Osteocyte (in vitro differentiated cells): ENCODE data around the gene ANP32B. TPM values are rescaled to one million over a fixed set of nuclear protein-coding genes. Genes with fewer than 3 reads are reported as not detected.

ENCODE experiments used
- DNase-seq: peaks from one replicate; pipeline ENCODE4 v3.0.0; 2021; ENCODE audit warnings: mixed read lengths; ENCODE audit not compliant: unreplicated experiment; ENCODE audit errors: extremely low spot score
- H3K27ac Mint-ChIP-seq: one replicate; pipeline ENCODE4 v1.8.0; 2021; ENCODE audit warnings: mild to moderate bottlenecking, mixed read lengths; ENCODE audit not compliant: unreplicated experiment
- H3K27me3 Mint-ChIP-seq: one replicate; pipeline ENCODE4 v1.8.0; 2021; ENCODE audit warnings: mixed read lengths; ENCODE audit not compliant: unreplicated experiment
- H3K36me3 Mint-ChIP-seq: one replicate; pipeline ENCODE4 v1.8.0; 2021; ENCODE audit warnings: mixed read lengths; ENCODE audit not compliant: unreplicated experiment
- H3K4me1 Mint-ChIP-seq: one replicate; pipeline ENCODE4 v1.8.0; 2021; ENCODE audit warnings: mixed read lengths; ENCODE audit not compliant: unreplicated experiment
- H3K4me3 Mint-ChIP-seq: one replicate; pipeline ENCODE4 v1.8.0; 2021; ENCODE audit warnings: mild to moderate bottlenecking, moderate library complexity, mixed read lengths; ENCODE audit not compliant: unreplicated experiment
- H3K9me3 Mint-ChIP-seq: one replicate; pipeline ENCODE4 v1.8.0; 2021; ENCODE audit warnings: mixed read lengths; ENCODE audit not compliant: unreplicated experiment
- total RNA-seq: library from RNA; stranded (reverse); gene quantifications from 2 replicates; pipeline ENCODE4 v1.2.1, GENCODE V29; 2021
- TF ChIP-seq, protein P1 (sequence below): fragments of 200-600 bp; sonication (generic); IDR thresholded peaks from 2 replicates; pipeline ENCODE4 v1.5.0; 2021; ENCODE audit warnings: antibody characterized with exemption, mild to moderate bottlenecking, moderate library complexity

ANP32B gene
- total RNA-seq, 1 donor from 2014 or later = 114 TPM

DNA sequence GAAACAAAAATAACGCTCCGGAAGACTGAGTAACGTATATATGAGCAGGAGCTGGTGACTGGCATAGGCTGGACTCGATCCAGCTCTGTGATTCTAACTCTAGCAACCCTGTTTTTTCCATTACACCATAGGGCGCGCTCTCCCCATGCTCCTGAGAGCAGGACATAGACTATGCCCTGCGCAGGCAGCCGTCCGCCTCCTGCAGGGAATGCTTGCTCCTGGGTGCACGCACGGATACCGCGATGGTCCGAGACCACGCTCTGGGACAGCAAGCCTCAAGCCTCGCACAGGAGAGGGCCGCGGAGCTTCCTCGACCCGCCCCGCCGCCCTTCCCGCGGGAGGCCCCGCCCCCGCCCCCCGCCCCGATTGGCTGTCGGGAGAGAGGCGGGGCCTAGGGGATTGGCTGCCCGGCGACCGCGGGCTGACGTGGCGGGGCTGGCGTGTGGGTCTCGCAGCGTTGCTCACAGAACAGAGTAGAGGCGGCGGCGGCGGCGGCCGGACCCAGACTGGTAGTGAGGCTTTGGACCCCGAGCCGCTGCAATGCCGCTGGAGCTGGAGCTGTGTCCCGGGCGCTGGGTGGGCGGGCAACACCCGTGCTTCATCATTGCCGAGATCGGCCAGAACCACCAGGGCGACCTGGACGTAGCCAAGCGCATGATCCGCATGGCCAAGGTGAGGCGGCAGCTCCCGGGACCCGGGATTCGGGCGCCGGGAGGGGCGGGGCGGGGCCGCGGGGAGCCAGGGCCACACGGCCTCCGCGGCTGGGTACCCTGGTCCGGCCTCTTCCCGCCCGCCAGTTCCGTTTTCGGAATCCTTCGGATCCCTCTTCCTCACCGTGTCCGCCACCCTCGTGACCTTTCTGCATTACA lies 73.4 kb downstream of the ANP32B start, which contains the start of gene NANS:
Gene NANS (plus strand): TSS at position 464 of the 869 bp plus-strand sequence. CDS start 77 bp downstream, at position 541.
- DNase-seq = peak; percentile 98
- no peaks in the 10 kb centered on the region for H3K9me3 Mint-ChIP-seq
- H3K36me3 Mint-ChIP-seq = peaks cover 8% of the 10 kb centered on the region
- H3K27ac Mint-ChIP-seq = peak within 1 kb of the TSS; percentile 97
- TF ChIP-seq, protein P1, sequence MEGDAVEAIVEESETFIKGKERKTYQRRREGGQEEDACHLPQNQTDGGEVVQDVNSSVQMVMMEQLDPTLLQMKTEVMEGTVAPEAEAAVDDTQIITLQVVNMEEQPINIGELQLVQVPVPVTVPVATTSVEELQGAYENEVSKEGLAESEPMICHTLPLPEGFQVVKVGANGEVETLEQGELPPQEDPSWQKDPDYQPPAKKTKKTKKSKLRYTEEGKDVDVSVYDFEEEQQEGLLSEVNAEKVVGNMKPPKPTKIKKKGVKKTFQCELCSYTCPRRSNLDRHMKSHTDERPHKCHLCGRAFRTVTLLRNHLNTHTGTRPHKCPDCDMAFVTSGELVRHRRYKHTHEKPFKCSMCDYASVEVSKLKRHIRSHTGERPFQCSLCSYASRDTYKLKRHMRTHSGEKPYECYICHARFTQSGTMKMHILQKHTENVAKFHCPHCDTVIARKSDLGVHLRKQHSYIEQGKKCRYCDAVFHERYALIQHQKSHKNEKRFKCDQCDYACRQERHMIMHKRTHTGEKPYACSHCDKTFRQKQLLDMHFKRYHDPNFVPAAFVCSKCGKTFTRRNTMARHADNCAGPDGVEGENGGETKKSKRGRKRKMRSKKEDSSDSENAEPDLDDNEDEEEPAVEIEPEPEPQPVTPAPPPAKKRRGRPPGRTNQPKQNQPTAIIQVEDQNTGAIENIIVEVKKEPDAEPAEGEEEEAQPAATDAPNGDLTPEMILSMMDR = no peak
- H3K4me1 Mint-ChIP-seq = peaks cover 19% of the 10 kb centered on the region
- H3K4me3 Mint-ChIP-seq = peak within 1 kb of the TSS; percentile 94
- no peaks in the 10 kb centered on the region for H3K27me3 Mint-ChIP-seq

DNA sequence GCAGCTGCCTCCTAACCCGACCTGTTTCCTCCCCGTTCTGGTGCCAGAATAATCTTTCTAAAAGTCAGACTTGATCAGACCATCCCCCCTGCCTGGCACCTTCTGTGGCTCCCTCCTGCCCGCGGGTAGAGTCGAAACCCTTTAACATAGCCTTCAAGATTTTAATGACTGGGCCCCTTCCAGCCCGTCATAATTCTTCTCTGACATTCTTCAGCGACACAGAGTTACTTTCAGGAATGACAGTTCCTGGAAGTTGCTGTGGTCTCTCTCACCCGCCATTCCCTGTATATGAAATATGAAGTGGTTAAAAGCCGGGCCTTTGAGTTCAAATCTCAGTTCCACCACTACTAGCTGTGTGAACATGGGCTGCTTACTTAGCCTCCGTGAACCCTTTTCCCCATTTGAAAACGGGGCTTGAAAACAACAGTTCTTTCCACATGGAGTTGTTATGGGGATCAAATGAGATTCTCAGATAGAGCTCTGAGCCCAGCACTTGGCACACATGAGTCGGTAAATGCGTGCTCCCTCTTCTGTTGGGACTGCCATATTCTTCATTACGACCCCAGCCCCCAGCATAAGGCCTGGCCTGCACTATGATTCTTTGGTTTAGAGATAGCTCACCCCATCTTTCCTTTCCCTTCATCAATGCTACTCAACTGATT lies 74.1 kb downstream of the ANP32B start:
- DNase-seq = no peak
- H3K4me3 Mint-ChIP-seq = peak overlapping the region; percentile 94
- peak overlapping the region; percentile 97 for H3K27ac Mint-ChIP-seq
- peaks cover 9% of the 10 kb centered on the region for H3K36me3 Mint-ChIP-seq
- H3K9me3 Mint-ChIP-seq = no peaks in the 10 kb centered on the region
- no peaks in the 10 kb centered on the region for H3K27me3 Mint-ChIP-seq
- TF ChIP-seq, protein P1 = no peak
- peaks cover 19% of the 10 kb centered on the region for H3K4me1 Mint-ChIP-seq

DNA sequence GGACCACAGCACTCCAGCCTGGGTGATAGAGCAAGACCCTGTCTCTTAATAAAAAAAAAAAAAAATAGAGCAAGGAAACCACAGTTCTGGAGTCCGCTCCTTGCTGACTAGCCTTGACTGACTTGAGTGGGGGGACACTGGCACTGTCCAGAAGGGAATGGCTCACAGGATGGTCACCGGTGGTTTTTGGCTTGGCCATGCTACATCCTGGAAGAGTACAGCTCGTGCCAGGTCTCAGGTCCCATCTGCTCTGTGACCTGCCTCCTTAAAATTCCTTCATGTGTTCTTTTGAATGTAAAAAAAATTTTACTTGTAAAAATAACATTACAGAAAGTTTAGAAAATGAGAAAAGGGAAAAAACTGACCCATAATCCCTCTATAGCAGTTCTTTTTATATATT lies 79.0 kb downstream of the ANP32B start:
- no peaks in the 10 kb centered on the region for H3K9me3 Mint-ChIP-seq
- no peak overlapping the region for H3K4me3 Mint-ChIP-seq
- H3K4me1 Mint-ChIP-seq = peaks cover 32% of the 10 kb centered on the region
- TF ChIP-seq, protein P1 = no peak
- peaks cover 35% of the 10 kb centered on the region for H3K36me3 Mint-ChIP-seq
- H3K27ac Mint-ChIP-seq = no peak overlapping the region
- H3K27me3 Mint-ChIP-seq = no peaks in the 10 kb centered on the region
- no peak for DNase-seq

DNA sequence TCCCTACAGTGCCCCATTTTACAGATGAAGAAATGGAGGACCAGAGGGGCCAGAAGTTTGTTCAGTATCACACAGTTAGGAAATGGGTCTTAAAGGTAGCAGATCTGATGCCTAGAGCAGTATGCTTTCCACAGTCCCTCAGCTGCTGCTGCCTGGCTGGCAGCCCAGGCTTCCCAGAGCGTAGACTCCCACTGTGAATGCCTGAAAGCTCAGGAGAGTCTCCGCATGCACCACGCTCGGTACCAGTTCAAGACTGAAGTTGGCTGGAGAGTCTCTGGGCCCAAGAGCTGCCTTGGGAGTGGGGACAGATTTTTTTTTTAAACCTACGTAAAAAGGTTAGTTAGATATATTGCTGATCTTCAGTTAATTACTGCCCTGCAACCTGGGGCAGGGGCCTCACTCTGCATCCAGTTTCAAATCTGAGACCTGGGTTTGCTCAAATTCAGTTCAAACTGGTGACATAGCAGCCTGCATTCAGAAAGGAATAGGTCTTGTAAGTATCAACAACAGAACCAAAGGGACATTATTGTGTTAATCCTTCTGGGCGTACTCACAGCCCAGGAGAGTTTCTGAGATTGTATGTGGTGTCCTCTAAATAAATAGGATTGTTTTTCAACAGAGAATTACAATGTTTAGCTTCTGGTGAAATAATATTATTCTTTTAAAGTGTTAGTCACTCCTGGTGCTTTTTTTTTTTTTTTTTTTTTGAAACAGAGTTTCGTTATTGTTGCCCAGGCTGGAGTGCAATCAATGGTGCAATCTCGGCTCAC lies 81.7 kb downstream of the ANP32B start:
- Mint-ChIP-seq H3K27me3 (no peaks in the 10 kb centered on the region), H3K9me3 (no peaks in the 10 kb centered on the region), H3K27ac (peak overlapping the region; percentile 75), H3K36me3 (peaks cover 36% of the 10 kb centered on the region), H3K4me3 (no peak overlapping the region), H3K4me1 (peaks cover 18% of the 10 kb centered on the region)
- TF ChIP-seq, protein P1 = no peak
- DNase-seq = no peak

Other genes with a start within 250 kb of the ANP32B start
- not detected in 2 replicates for gene FOXE1, start 130.1 kb upstream of the ANP32B start, total RNA-seq
- gene TRMO, start 60.8 kb upstream of the ANP32B start, total RNA-seq = 10.6 and 15.3 TPM in 2 replicates
- gene HEMGN, start 45.2 kb upstream of the ANP32B start, total RNA-seq = not detected in 2 replicates
- gene NANS, start 73.4 kb downstream of the ANP32B start, total RNA-seq = 43.4 and 43.9 TPM in 2 replicates
- 0.48 and 0.76 TPM in 2 replicates for gene TRIM14, start 135.9 kb downstream of the ANP32B start, total RNA-seq
- gene CORO2A, start 209.3 kb downstream of the ANP32B start, total RNA-seq = 1.6 and 1.8 TPM in 2 replicates